Muscle layer of colon (tissue), 2 donors: ENCODE data around the gene CYB5RL.
"Not testable (repeated sequence)": the region's sequence is repeated elsewhere in the genome, so short reads cannot be mapped to it uniquely, and the experiment has no call there.

ENCODE experiments used
- H3K27ac ChIP-seq: one replicate; pipeline ENCODE4 v1.7.0; 2013; ENCODE audit warnings: low read depth, mild to moderate bottlenecking, low read length, moderate library complexity
- H3K27me3 ChIP-seq, 2 donors: one replicate each; pipeline ENCODE4 v1.7.0; 2013; ENCODE audit warnings: low read length in 2 of 2, mild to moderate bottlenecking in 2 of 2; ENCODE audit not compliant: insufficient read depth in 2 of 2, control insufficient read depth in 1 of 2
- H3K36me3 ChIP-seq: one replicate; pipeline ENCODE4 v1.7.0; 2013; ENCODE audit warnings: mild to moderate bottlenecking, low read length; ENCODE audit not compliant: insufficient read depth
- H3K4me1 ChIP-seq: one replicate; pipeline ENCODE4 v1.7.0; 2013; ENCODE audit warnings: mild to moderate bottlenecking, low read length; ENCODE audit not compliant: insufficient read depth
- H3K4me3 ChIP-seq, 2 donors: one replicate each; pipeline ENCODE4 v1.7.0; 2013; ENCODE audit warnings: low read length in 2 of 2, low read depth in 1 of 2, mild to moderate bottlenecking in 1 of 2, moderate library complexity in 1 of 2
- H3K9ac ChIP-seq: one replicate; pipeline ENCODE4 v1.7.0; 2013; ENCODE audit warnings: low read length
- H3K9me3 ChIP-seq: one replicate; pipeline ENCODE4 v1.7.0; 2013; ENCODE audit warnings: mild to moderate bottlenecking, low read length
- donor health status: abdominal sarcoma.
- donor health status: Adenocarcinoma of cecum.

CYB5RL gene

GRCh38 chr1:54207896-54208295, 8.1 kb upstream of the CYB5RL start:
- H3K4me1 ChIP-seq, H3K27ac ChIP-seq, H3K9ac ChIP-seq, H3K9me3 ChIP-seq, H3K27me3 ChIP-seq, H3K4me3 ChIP-seq: not testable (repeated sequence)
- H3K36me3 ChIP-seq = peaks cover 60% of the 10 kb centered on the region

- Histone ChIP-seq H3K27ac (no peak overlapping the region), H3K4me1 (no peaks in the 10 kb centered on the region), H3K27me3 (no peaks in the 10 kb centered on the region), H3K36me3 (peaks cover 54% of the 10 kb centered on the region), H3K9ac (no peak overlapping the region), H3K9me3 (no peaks in the 10 kb centered on the region), H3K4me3 (no peak overlapping the region)
Observed at GRCh38 chr1:54207287-54207686, 7.5 kb upstream of the CYB5RL start.

- H3K9ac ChIP-seq = no peak overlapping the region
- no peaks in the 10 kb centered on the region for H3K9me3 ChIP-seq
- H3K4me3 ChIP-seq = no peak overlapping the region
- H3K27ac ChIP-seq = no peak overlapping the region
- peaks cover 22% of the 10 kb centered on the region for H3K4me1 ChIP-seq
- H3K36me3 ChIP-seq = peaks cover 28% of the 10 kb centered on the region
- H3K27me3 ChIP-seq = no peaks in the 10 kb centered on the region
Observed at GRCh38 chr1:54204199-54204598, 4.4 kb upstream of the CYB5RL start.

DNA sequence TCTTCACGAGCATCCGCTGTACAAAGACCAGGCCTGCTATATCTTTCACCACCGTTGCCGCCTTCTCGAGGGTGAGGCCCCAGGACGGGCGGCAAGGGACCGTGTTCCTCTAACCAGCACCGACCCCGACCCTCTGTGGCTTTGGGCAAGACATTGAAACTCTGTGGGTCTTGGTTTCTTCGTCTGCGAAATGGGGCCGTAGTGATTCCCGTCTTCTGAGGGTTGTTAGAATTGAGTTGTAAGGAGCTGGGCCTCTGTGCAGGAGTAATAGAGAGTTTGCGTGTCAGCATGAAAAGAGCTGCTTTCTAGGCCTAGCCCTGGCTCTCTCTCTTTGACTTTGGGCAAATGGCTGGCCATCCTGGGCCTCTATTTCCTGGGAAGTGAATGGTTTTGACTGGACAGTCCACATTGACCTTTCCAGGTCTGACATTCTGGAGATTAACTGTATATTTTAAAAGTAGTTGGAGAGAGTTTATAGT, 728 bp upstream of the CYB5RL start:
- Histone ChIP-seq H3K27me3 (no peaks in the 10 kb centered on the region), H3K4me3 (peak overlapping the region; percentile 79 to 84), H3K36me3 (peaks cover 8% of the 10 kb centered on the region), H3K4me1 (peaks cover 27% of the 10 kb centered on the region), H3K27ac (peak overlapping the region; percentile 88), H3K9ac (peak overlapping the region; percentile 81), H3K9me3 (no peaks in the 10 kb centered on the region)

DNA sequence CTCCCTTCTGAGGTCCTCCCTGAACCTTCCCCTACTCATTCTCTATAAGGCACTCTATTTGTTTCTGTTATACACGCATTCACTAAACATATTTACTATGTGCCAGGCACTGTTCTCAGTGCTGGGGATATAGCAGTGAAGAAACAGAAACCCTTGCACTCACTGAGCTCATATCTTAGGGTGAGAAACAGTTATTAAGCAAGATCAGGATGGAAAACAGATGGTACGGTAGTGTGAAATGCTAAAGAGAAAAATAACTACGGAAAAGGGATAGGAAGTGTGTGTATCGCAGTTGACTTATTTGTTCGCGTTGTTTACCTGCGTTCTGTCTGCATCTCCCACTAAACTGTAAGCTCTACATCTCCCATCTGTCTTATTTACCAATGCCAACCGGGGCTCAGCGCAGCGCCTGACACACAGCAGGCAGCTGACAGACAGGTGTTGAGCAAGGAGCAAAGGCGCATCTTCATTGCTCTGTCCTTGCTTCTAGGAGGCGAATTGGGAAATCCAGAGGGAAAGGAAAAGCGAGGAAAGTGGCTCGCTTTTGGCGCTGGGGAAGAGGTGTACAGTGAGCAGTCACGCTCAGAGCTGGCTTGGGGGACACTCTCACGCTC, 572 bp downstream of the CYB5RL start:
- peak overlapping the region; percentile 81 for H3K9ac ChIP-seq
- no peaks in the 10 kb centered on the region for H3K9me3 ChIP-seq
- peaks cover 27% of the 10 kb centered on the region for H3K4me1 ChIP-seq
- H3K36me3 ChIP-seq = peaks cover 14% of the 10 kb centered on the region
- H3K27me3 ChIP-seq = no peaks in the 10 kb centered on the region
- peak overlapping the region; percentile 88 for H3K27ac ChIP-seq
- peak overlapping the region; percentile 79 to 84 for H3K4me3 ChIP-seq

DNA sequence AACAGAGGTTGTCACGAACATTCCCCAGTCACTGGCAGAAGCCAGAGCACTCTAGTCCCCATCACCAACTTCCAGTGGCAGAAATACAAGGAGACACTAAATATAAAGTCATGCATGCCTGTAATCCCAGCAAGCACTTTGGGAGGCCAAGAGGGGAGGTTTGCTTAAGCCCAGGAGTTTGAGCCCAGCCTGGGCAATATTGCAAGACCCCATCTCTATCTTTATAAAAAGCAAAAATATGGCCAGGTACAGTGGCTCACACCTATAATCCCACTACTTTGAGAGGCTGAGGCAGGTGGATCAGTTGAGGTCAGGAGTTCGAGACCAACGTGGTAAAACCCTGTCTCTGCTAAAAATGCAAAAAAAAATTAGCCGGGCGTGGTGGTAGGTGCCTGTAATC, 6.4 kb downstream of the CYB5RL start:
- Histone ChIP-seq H3K27ac (no peak overlapping the region), H3K9ac (no peak overlapping the region), H3K36me3 (peaks cover 33% of the 10 kb centered on the region), H3K4me1 (no peaks in the 10 kb centered on the region), H3K27me3 (no peaks in the 10 kb centered on the region), H3K4me3 (no peak overlapping the region), H3K9me3 (no peaks in the 10 kb centered on the region)

GRCh38 chr1:54191525-54191924, 8.3 kb downstream of the CYB5RL start:
- Histone ChIP-seq H3K9me3 (no peaks in the 10 kb centered on the region), H3K4me3 (no peak overlapping the region), H3K36me3 (peaks cover 41% of the 10 kb centered on the region)

GRCh38 chr1:54190526-54190925, 9.3 kb downstream of the CYB5RL start:
- no peak overlapping the region for H3K27ac ChIP-seq
- H3K27me3 ChIP-seq = no peaks in the 10 kb centered on the region
- H3K4me1 ChIP-seq = no peaks in the 10 kb centered on the region
- H3K36me3 ChIP-seq = peaks cover 38% of the 10 kb centered on the region
- H3K4me3 ChIP-seq = no peak overlapping the region
- no peaks in the 10 kb centered on the region for H3K9me3 ChIP-seq
- H3K9ac ChIP-seq = no peak overlapping the region

More at GRCh38 chr1:54191525-54191924, 8.3 kb downstream of the CYB5RL start:
- Histone ChIP-seq H3K27ac (no peak overlapping the region), H3K4me1 (no peaks in the 10 kb centered on the region), H3K9ac (no peak overlapping the region), H3K27me3 (no peaks in the 10 kb centered on the region)

GRCh38 chr1:54188291-54188690, 11.5 kb downstream of the CYB5RL start:
- Histone ChIP-seq H3K27me3 (no peaks in the 10 kb centered on the region), H3K9me3 (no peaks in the 10 kb centered on the region), H3K36me3 (peaks cover 26% of the 10 kb centered on the region), H3K4me3 (no peak overlapping the region), H3K27ac (no peak overlapping the region), H3K4me1 (no peaks in the 10 kb centered on the region), H3K9ac (no peak overlapping the region)

GRCh38 chr1:54186056-54186455, 13.8 kb downstream of the CYB5RL start:
- Histone ChIP-seq H3K4me1 (no peaks in the 10 kb centered on the region), H3K36me3 (peaks cover 24% of the 10 kb centered on the region), H3K27ac (no peak overlapping the region), H3K9me3 (no peaks in the 10 kb centered on the region), H3K9ac (no peak overlapping the region), H3K27me3 (no peaks in the 10 kb centered on the region), H3K4me3 (no peak overlapping the region)

DNA sequence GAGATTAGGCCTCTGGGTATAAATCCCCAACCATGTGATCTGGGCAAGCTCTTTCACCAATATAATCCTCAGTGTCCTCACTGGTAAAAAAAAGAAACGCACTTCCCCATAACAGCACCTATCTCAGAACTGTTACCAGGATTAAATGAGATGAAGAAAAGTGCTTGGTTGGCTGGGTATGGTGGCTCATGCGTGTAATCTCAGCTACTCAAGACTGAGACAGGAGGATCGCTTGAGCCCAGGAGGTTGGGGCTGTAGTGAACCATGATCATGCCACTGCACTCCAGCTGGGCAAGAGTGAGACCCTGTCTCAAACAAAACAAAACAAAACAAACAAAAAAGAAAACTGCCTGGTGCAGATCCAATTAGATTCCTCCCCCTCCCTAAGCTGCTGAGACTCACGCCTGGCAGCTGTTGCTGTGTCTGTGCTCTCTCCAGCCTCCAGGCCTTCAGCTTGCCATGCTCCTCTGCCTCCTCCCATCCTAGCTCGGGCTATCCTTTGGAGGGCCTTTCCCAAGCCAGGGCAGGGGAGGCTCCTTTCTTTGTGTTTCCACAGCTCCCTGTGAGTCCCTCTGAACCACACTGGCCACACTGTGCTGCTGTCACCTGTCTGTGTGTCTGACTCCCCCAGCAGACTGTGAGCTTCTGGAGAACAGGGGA, 19.0 kb downstream of the CYB5RL start:
- Histone ChIP-seq H3K9me3 (no peaks in the 10 kb centered on the region), H3K36me3 (peaks cover 15% of the 10 kb centered on the region), H3K4me3 (no peak overlapping the region), H3K4me1 (no peaks in the 10 kb centered on the region), H3K27ac (no peak overlapping the region), H3K27me3 (no peaks in the 10 kb centered on the region), H3K9ac (no peak overlapping the region)
